HepG2 (cell line): ENCODE results near the gene MDM4. TPM values are rescaled to one million over a fixed set of nuclear protein-coding genes. Genes with fewer than 3 reads are reported as not detected.
A peak's percentile ranks its signal among the peaks of the same experiment; 100 is the strongest.

ENCODE experiments used
- ATAC-seq: fragments of 200-7000 bp; cut with Tn5 transposase; 3 replicates; pipeline ENCODE4 v1.9.1; 2020; ENCODE audit warnings: mild to moderate bottlenecking, moderate library complexity
- BruUV-seq: library from RNA; stranded (reverse); fragments of 400-500 nt; replicated peaks from 2 replicates; lab custom pipeline; 2021; lab: Mats Ljungman, UMichigan
- CTCF ChIA-PET: fragments of 300-600 bp; formaldehyde crosslinking; extraction: SDS; loops from one replicate; lab custom pipeline; 2021; ENCODE audit warnings: low total read pairs, inconsistent platforms, low intra/inter-chr PET ratio; lab: Yijun Ruan, JAX
- POLR2A ChIA-PET: fragments of 350-600 bp; sonication (Branson Sonifier 250); formaldehyde crosslinking; loops from one replicate; lab custom pipeline; 2020; ENCODE audit warnings: antibody characterized with exemption, inconsistent platforms; lab: Yijun Ruan, JAX
- DNase-seq: peaks from one replicate; pipeline ENCODE4 v3.0.0-alpha.2; 2015; ENCODE audit warnings: low spot score
- FAIRE-seq: peaks from 3 replicates; lab custom pipeline; 2011; peaks lifted over from hg19 to GRCh38; lab: Jason Lieb, UNC
- H2AFZ ChIP-seq: one replicate; pipeline ENCODE4 v1.6.1; 2011; ENCODE audit warnings: low read length, inconsistent platforms
- H3K27ac ChIP-seq: fragments of 300-600 bp; 3 replicates; pipeline ENCODE4 v1.8.0; 2011; ENCODE audit warnings: mixed run types, mild to moderate bottlenecking, mixed read lengths, low read length, inconsistent platforms; ENCODE audit not compliant: insufficient read depth; ENCODE audit errors: extremely low read length
- H3K27me3 ChIP-seq, 2 experiments: fragments of 200-600 bp in 1 of 2; 2 replicates in 1 of 2; 3 replicates in 1 of 2; pipeline versions ENCODE4 v1.6.0 to v1.8.0; 2011; ENCODE audit warnings: low read length in 2 of 2, mild to moderate bottlenecking in 2 of 2, moderate library complexity in 2 of 2, inconsistent platforms in 1 of 2; ENCODE audit not compliant: insufficient read depth in 2 of 2, control insufficient read depth in 1 of 2
- H3K36me3 ChIP-seq, 2 experiments: fragments of 200-600 bp in 1 of 2; replicated peaks in 1 of 2; 2 replicates in 1 of 2; 3 replicates in 1 of 2; pipeline versions ENCODE4 v1.5.1 to v1.8.0; 2011; ENCODE audit warnings: low read length in 2 of 2, inconsistent platforms in 1 of 2; ENCODE audit not compliant: insufficient read depth in 2 of 2, control insufficient read depth in 1 of 2
- H3K4me1 ChIP-seq: 2 replicates; pipeline ENCODE4 v1.5.1; 2012; ENCODE audit warnings: low read length, inconsistent platforms; ENCODE audit not compliant: insufficient read depth
- H3K4me2 ChIP-seq: 2 replicates; pipeline ENCODE4 v1.6.0; 2011; ENCODE audit warnings: low read depth, low read length, inconsistent platforms
- H3K4me3 ChIP-seq, 3 experiments: fragments of 200-600 bp in 1 of 3; sonication (generic), shearing (Covaris generic) in 1 of 3; replicated peaks in 1 of 3; 2 replicates each; pipeline ENCODE4 v1.5.1; 2011 to 2016; ENCODE audit warnings: low read length in 3 of 3, inconsistent platforms in 2 of 3, low read depth in 2 of 3, mild to moderate bottlenecking in 2 of 3, control low read depth in 1 of 3, mixed read lengths in 1 of 3; ENCODE audit not compliant: insufficient read depth in 1 of 3
- H3K79me2 ChIP-seq: one replicate; pipeline ENCODE4 v1.6.1; 2011; ENCODE audit warnings: low read length, inconsistent platforms; ENCODE audit not compliant: insufficient read depth
- H3K9ac ChIP-seq: 2 replicates; pipeline ENCODE4 v1.6.0; 2011; ENCODE audit warnings: mild to moderate bottlenecking, low read depth, low read length, inconsistent platforms; ENCODE audit not compliant: insufficient read depth
- H3K9me3 ChIP-seq: 2 replicates; pipeline ENCODE4 v1.5.1; 2012; ENCODE audit warnings: mild to moderate bottlenecking, low read length
- H4K20me1 ChIP-seq: 2 replicates; pipeline ENCODE4 v1.6.0; 2011; ENCODE audit warnings: inconsistent platforms, mild to moderate bottlenecking, low read length, moderate library complexity; ENCODE audit not compliant: insufficient read depth
- HOXA3 ChIP-seq: sonication (generic); formaldehyde crosslinking; IDR thresholded peaks from 2 replicates; pipeline ENCODE4 v1.5.0; 2020; ENCODE audit warnings: missing genetic modification reagents
- MIXL1 ChIP-seq: IDR thresholded peaks from 2 replicates; pipeline ENCODE4 v1.6.1; 2016
- NFYB ChIP-seq: sonication (generic); formaldehyde crosslinking; IDR thresholded peaks from 2 replicates; pipeline ENCODE4 v1.4.0; 2020; ENCODE audit warnings: missing genetic modification reagents
- PAXIP1 ChIP-seq: sonication (generic); formaldehyde crosslinking; conservative IDR thresholded peaks from 2 replicates; pipeline ENCODE4 v1.4.0; 2020; ENCODE audit warnings: mild to moderate bottlenecking, missing genetic modification reagents, moderate library complexity
- PHF5A ChIP-seq: IDR thresholded peaks from one replicate; pipeline ENCODE4 v1.6.1; 2018; ENCODE audit warnings: low read depth, missing genetic modification reagents; ENCODE audit not compliant: unreplicated experiment
- SNAPC2 ChIP-seq: sonication (generic); formaldehyde crosslinking; IDR thresholded peaks from 2 replicates; pipeline ENCODE4 v1.8.1; 2022; ENCODE audit warnings: mild to moderate bottlenecking, missing genetic modification reagents
- ZBTB7B ChIP-seq: sonication (generic); formaldehyde crosslinking; IDR thresholded peaks from 2 replicates; pipeline ENCODE4 v1.4.0; 2020; ENCODE audit warnings: missing genetic modification reagents
- ZC3H13 ChIP-seq: sonication (generic); formaldehyde crosslinking; IDR thresholded peaks from 2 replicates; pipeline ENCODE4 v1.8.1; 2023; ENCODE audit warnings: mild to moderate bottlenecking, missing genetic modification reagents, moderate library complexity
- ZHX2 ChIP-seq, 2 experiments: sonication (generic) in 1 of 2; formaldehyde crosslinking in 1 of 2; IDR thresholded peaks; 2 replicates each; pipeline versions ENCODE4 v1.6.1 to v1.9.0; 2014 to 2022; ENCODE audit warnings: antibody characterized with exemption in 1 of 2, borderline replicate concordance in 1 of 2, inconsistent platforms in 1 of 2, low read depth in 1 of 2, missing genetic modification reagents in 1 of 2
- ZNF430 ChIP-seq: sonication (generic); formaldehyde crosslinking; IDR thresholded peaks from 2 replicates; pipeline ENCODE4 v1.9.0; 2021; ENCODE audit warnings: mild to moderate bottlenecking, missing genetic modification reagents
- ZNF605 ChIP-seq: sonication (generic); formaldehyde crosslinking; IDR thresholded peaks from 2 replicates; pipeline ENCODE4 v1.8.0; 2022; ENCODE audit warnings: mild to moderate bottlenecking, missing genetic modification reagents
- ZNF775 ChIP-seq: sonication (generic); formaldehyde crosslinking; IDR thresholded peaks from 2 replicates; pipeline ENCODE4 v1.4.0; 2020; ENCODE audit warnings: missing genetic modification reagents, mild to moderate bottlenecking, moderate library complexity, borderline replicate concordance
- WGBS: methylation state at CpG from one replicate; pipeline ENCODE4 v1.1.6; 2017; ENCODE audit warnings: low lambda C conversion rate; 5-methylcytosine and 5-hydroxymethylcytosine counted together
- in situ Hi-C: cut with HindIII; loops from 2 replicates; pipeline ENCODE4 v1.10.0; 2017; ENCODE audit warnings: low pct_unique_long_range_greater_than_20kb; ENCODE audit not compliant: extremely low pct_ligation_motif_present
- intact Hi-C: fragments of 100-400 bp; cut with micrococcal nuclease; formaldehyde crosslinking; loops from one replicate; pipeline ENCODE4 v1.10.0; 2022; ENCODE audit not compliant: unreplicated experiment
- polyA plus RNA-seq, 8 experiments: library from polyadenylated mRNA; depleted of rRNA in 3 of 8; stranded (reverse) in 7 of 8; unstranded in 1 of 8; fragments of >200 nt; fragmentation: Illumina TruSeq in 4 of 8; extraction: Trizol in 4 of 8; gene quantifications; 2 replicates each; pipeline versions ENCODE4 v1.2.1 to v1.2.3, GENCODE V29; 2011 to 2016; ENCODE audit warnings: low read depth in 4 of 8, missing spikeins in 1 of 8, mixed read lengths in 1 of 8; ENCODE audit not compliant: insufficient read depth in 1 of 8
- total RNA-seq, 5 experiments: library from RNA; depleted of rRNA; stranded (reverse); fragments of >200 nt; fragmentation: Illumina TruSeq; extraction: Trizol; gene quantifications; 2 replicates each; pipeline ENCODE4 v1.2.3, GENCODE V29; 2016; ENCODE audit warnings: low read depth in 1 of 5
- TF ChIP-seq, protein P1 (sequence below): sonication (generic); formaldehyde crosslinking; IDR thresholded peaks from 2 replicates; pipeline ENCODE4 v1.4.0; 2020; ENCODE audit warnings: mild to moderate bottlenecking, missing genetic modification reagents
- TF ChIP-seq, protein P2 (sequence below): sonication (generic); IDR thresholded peaks from 2 replicates; pipeline ENCODE4 v1.6.1; 2016; ENCODE audit warnings: low read depth, borderline replicate concordance

Gene MDM4
- total and polyA plus RNA-seq, 2 of the 13 experiments (the other 11 are each of a cell fraction or from before 2014, with no cell fraction given): 14.9 to 19.0 TPM

DNA sequence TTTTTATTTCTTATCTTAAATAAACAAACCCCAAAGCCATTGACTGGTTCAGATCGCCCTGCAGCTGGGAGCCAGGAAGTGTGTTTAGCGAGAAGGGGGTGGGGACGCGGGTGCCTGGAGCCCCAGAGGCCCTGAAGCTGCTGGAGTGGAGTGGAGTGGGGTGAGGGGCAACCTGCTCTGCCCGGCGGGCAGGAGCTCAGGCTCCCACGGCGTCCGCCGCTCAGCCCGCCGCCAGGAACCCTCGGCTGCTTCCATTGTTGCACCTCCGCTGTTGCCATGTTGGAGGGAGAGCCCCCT lies 22.3 kb upstream of the MDM4 start:
- 0% methylated on average over 4 of the region's 14 CpGs for WGBS
- no peak overlapping the region for H2AFZ ChIP-seq
- H3K4me1 ChIP-seq: peaks cover 31% of the 10 kb centered on the region
- POLR2A ChIA-PET: interaction anchor here (0.9 to 2.7 kb wide), 13 partner anchors 9 to 349 kb away, joined by 3 to 25 read pairs (median 6); partner anchors contain the start of gene MDM4
- peak overlapping the region; percentile 78 to 93 (median 90) for H3K4me3 ChIP-seq
- peak overlapping the region; percentile 100 for H3K4me2 ChIP-seq
- no peaks in the 10 kb centered on the region for H4K20me1 ChIP-seq
- no peaks in the 10 kb centered on the region for H3K9me3 ChIP-seq
- BruUV-seq: no TSS peak
- DNase-seq: no peak
- peak overlapping the region; percentile 89 for H3K27ac ChIP-seq
- H3K36me3 ChIP-seq: no peaks in the 10 kb centered on the region
- in situ Hi-C loops: no loop called here
- peaks cover 0 to 34% of the 10 kb centered on the region in 2 experiments; a peak in 4 of 5 replicates for H3K27me3 ChIP-seq
- intact Hi-C loops: loop anchor here (2.0 kb wide), 1 partner anchor 47 kb away; no protein-coding TSS in a partner anchor
- H3K79me2 ChIP-seq: no peaks in the 10 kb centered on the region
- CTCF ChIA-PET: interaction anchor here (2.1 to 2.5 kb wide), 2 partner anchors 10 to 48 kb away, joined by 8 to 10 read pairs; no protein-coding TSS in a partner anchor
- FAIRE-seq: peak; percentile 55
- ATAC-seq: peak; percentile 80
- peak overlapping the region; percentile 83 for H3K9ac ChIP-seq
- TF ChIP-seq NFYB (CRISPR knock-in tag) (peak; percentile 55; the same call in 1 of the 2 replicates), ZNF430 (CRISPR knock-in tag) (peak; percentile 63; the same call in 1 of the 2 replicates), SNAPC2 (CRISPR knock-in tag) (0 out of 2 replicates have a peak, but pooled peaks have one; percentile 2), MIXL1 (0 out of 2 replicates have a peak, but pooled peaks have one; percentile 11), PAXIP1 (CRISPR knock-in tag) (peak; percentile 58), ZBTB7B (CRISPR knock-in tag) (no peak), ZNF775 (no peak), ZNF605 (peak; percentile 64; the same call in 1 of the 2 replicates), PHF5A (peak; percentile 11), ZC3H13 (CRISPR knock-in tag) (no peak), HOXA3 (peak; percentile 7; the same call in 1 of the 2 replicates), ZHX2 (IDR thresholded peaks at IDR 0.05; ENCODE audit: low read depth) (no peak), ZHX2 (CRISPR knock-in tag; IDR thresholded peaks at IDR 0.05; ENCODE audit: borderline replicate concordance) (0 out of 2 replicates have a peak, but pooled peaks have one; percentile 51)
- TF ChIP-seq, protein P1, sequence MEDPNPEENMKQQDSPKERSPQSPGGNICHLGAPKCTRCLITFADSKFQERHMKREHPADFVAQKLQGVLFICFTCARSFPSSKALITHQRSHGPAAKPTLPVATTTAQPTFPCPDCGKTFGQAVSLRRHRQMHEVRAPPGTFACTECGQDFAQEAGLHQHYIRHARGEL (CRISPR knock-in tag): no peak
- TF ChIP-seq, protein P2, sequence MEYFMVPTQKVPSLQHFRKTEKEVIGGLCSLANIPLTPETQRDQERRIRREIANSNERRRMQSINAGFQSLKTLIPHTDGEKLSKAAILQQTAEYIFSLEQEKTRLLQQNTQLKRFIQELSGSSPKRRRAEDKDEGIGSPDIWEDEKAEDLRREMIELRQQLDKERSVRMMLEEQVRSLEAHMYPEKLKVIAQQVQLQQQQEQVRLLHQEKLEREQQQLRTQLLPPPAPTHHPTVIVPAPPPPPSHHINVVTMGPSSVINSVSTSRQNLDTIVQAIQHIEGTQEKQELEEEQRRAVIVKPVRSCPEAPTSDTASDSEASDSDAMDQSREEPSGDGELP: peak; percentile 72; the same call in 1 of the 2 replicates
